ENCODE results near the gene VIL1.

GRCh38 chr2:218445602-218446001 is 26.7 kb downstream of the VIL1 start:
- TF ChIP-seq, protein P1, sequence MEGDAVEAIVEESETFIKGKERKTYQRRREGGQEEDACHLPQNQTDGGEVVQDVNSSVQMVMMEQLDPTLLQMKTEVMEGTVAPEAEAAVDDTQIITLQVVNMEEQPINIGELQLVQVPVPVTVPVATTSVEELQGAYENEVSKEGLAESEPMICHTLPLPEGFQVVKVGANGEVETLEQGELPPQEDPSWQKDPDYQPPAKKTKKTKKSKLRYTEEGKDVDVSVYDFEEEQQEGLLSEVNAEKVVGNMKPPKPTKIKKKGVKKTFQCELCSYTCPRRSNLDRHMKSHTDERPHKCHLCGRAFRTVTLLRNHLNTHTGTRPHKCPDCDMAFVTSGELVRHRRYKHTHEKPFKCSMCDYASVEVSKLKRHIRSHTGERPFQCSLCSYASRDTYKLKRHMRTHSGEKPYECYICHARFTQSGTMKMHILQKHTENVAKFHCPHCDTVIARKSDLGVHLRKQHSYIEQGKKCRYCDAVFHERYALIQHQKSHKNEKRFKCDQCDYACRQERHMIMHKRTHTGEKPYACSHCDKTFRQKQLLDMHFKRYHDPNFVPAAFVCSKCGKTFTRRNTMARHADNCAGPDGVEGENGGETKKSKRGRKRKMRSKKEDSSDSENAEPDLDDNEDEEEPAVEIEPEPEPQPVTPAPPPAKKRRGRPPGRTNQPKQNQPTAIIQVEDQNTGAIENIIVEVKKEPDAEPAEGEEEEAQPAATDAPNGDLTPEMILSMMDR (IDR thresholded peaks at IDR 0.05): no peak
- TF ChIP-seq POLR2A (IDR thresholded peaks at IDR 0.05): no peak
- TF ChIP-seq POLR2AphosphoS5 (IDR thresholded peaks at IDR 0.05): no peak
- TF ChIP-seq EP300 (IDR thresholded peaks at IDR 0.05): no peak
